OCI-LY3 (cell line): ENCODE data around the gene FKBP5.

Source experiments
- H2AFZ ChIP-seq: fragments of 200-600, 300-600 bp; shearing (Covaris generic); 2 replicates; pipeline ENCODE4 v1.6.0; 2014; ENCODE audit warnings: antibody characterized with exemption, low read depth, low read length
- H3K27ac ChIP-seq: fragments of 200-600, 300-600 bp; sonication (generic); 2 replicates; pipeline ENCODE4 v1.5.1; 2014; ENCODE audit warnings: mild to moderate bottlenecking, low read length, moderate library complexity, mixed read lengths
- H3K27me3 ChIP-seq: fragments of 200-600, 300-600 bp; sonication (generic); 2 replicates; pipeline ENCODE4 v1.6.1; 2014; ENCODE audit warnings: low read depth, low read length, mixed read lengths
- H3K36me3 ChIP-seq: fragments of 200-600, 300-600 bp; sonication (generic); replicated peaks from 2 replicates; pipeline ENCODE3; 2014; ENCODE audit warnings: low read depth, low read length, mixed read lengths
- H3K4me1 ChIP-seq: fragments of 300-600, 200-600 bp; sonication (generic); 2 replicates; pipeline ENCODE4 v1.6.1; 2014; ENCODE audit warnings: low read length, mixed read lengths
- H3K4me2 ChIP-seq: fragments of 200-600, 300-600 bp; sonication (generic); 2 replicates; pipeline ENCODE4 v1.6.1; 2014; ENCODE audit warnings: low read length, mixed read lengths
- H3K4me3 ChIP-seq: fragments of 300-600, 200-600 bp; sonication (generic); 2 replicates; pipeline ENCODE4 v1.5.1; 2014; ENCODE audit warnings: antibody characterized with exemption, mild to moderate bottlenecking, low read length, moderate library complexity
- H3K79me2 ChIP-seq: fragments of 300-600, 200-600 bp; shearing (Covaris generic); 2 replicates; pipeline ENCODE4 v1.6.1; 2014; ENCODE audit warnings: mild to moderate bottlenecking, low read length, mixed read lengths
- H3K9ac ChIP-seq: fragments of 300-600, 200-600 bp; shearing (Covaris generic); 2 replicates; pipeline ENCODE4 v1.6.0; 2014; ENCODE audit warnings: mild to moderate bottlenecking, low read length, moderate library complexity
- H3K9me3 ChIP-seq: fragments of 200-600, 300-600 bp; shearing (Covaris generic); 2 replicates; pipeline ENCODE4 v1.6.1; 2014; ENCODE audit warnings: low read length, mixed read lengths; ENCODE audit not compliant: insufficient read depth
- H4K20me1 ChIP-seq: fragments of 200-600, 300-600 bp; sonication (generic); 2 replicates; pipeline ENCODE4 v1.6.1; 2016; ENCODE audit warnings: low read length, mixed read lengths; ENCODE audit not compliant: insufficient read depth
- CTCF ChIP-seq: fragments of 200-600, 300-600 bp; sonication (generic); IDR thresholded peaks from 2 replicates; pipeline ENCODE4 v1.5.1; 2014; ENCODE audit warnings: antibody characterized with exemption, low read length, low read depth
- EZH2phosphoT487 ChIP-seq: fragments of 200-600 bp; shearing (Covaris generic); IDR thresholded peaks from 2 replicates; pipeline ENCODE4 v1.6.1; 2018; ENCODE audit warnings: antibody characterized with exemption, mixed run types, low read depth

FKBP5 gene

GRCh38 chr6:35620706-35621105, 68.0 kb downstream of the FKBP5 start:
- H2AFZ ChIP-seq, result no peak overlapping the region
- no peaks in the 10 kb centered on the region for H3K4me1 ChIP-seq
- H3K9me3 ChIP-seq, result no peaks in the 10 kb centered on the region
- H3K27ac ChIP-seq, result no peak overlapping the region
- peaks cover 3% of the 10 kb centered on the region; the same call in 1 of the 2 replicates for H3K79me2 ChIP-seq
- no peaks in the 10 kb centered on the region for H4K20me1 ChIP-seq
- H3K27me3 ChIP-seq, result no peaks in the 10 kb centered on the region
- H3K4me3 ChIP-seq, result no peak overlapping the region
- no peak overlapping the region for H3K4me2 ChIP-seq
- no peak for TF ChIP-seq CTCF
- no peak for TF ChIP-seq EZH2phosphoT487
- H3K36me3 ChIP-seq, result peaks cover 45% of the 10 kb centered on the region
- H3K9ac ChIP-seq, result no peak overlapping the region

GRCh38 chr6:35613762-35614161, 75.0 kb downstream of the FKBP5 start:
- no peaks in the 10 kb centered on the region for H4K20me1 ChIP-seq
- H3K9me3 ChIP-seq, result no peaks in the 10 kb centered on the region
- H3K79me2 ChIP-seq, result no peaks in the 10 kb centered on the region
- H3K4me1 ChIP-seq, result no peaks in the 10 kb centered on the region
- H3K4me3 ChIP-seq, result no peak overlapping the region
- H3K27ac ChIP-seq, result no peak overlapping the region
- no peak overlapping the region for H2AFZ ChIP-seq
- no peaks in the 10 kb centered on the region for H3K27me3 ChIP-seq
- H3K4me2 ChIP-seq, result no peak overlapping the region
- TF ChIP-seq EZH2phosphoT487 (no peak), CTCF (no peak)
- no peak overlapping the region for H3K9ac ChIP-seq
- peaks cover 52% of the 10 kb centered on the region for H3K36me3 ChIP-seq

GRCh38 chr6:35611240-35611639, 77.5 kb downstream of the FKBP5 start:
- H3K4me3 ChIP-seq, result no peak overlapping the region
- no peak overlapping the region for H2AFZ ChIP-seq
- TF ChIP-seq CTCF, result no peak
- no peak for TF ChIP-seq EZH2phosphoT487
- H3K36me3 ChIP-seq, result peaks cover 54% of the 10 kb centered on the region
- H3K79me2 ChIP-seq, result no peaks in the 10 kb centered on the region
- no peaks in the 10 kb centered on the region for H4K20me1 ChIP-seq
- no peak overlapping the region for H3K9ac ChIP-seq
- H3K4me2 ChIP-seq, result no peak overlapping the region
- no peaks in the 10 kb centered on the region for H3K9me3 ChIP-seq
- no peak overlapping the region for H3K27ac ChIP-seq
- H3K27me3 ChIP-seq, result no peaks in the 10 kb centered on the region
- H3K4me1 ChIP-seq, result no peaks in the 10 kb centered on the region

GRCh38 chr6:35610830-35611229, 77.9 kb downstream of the FKBP5 start:
- H3K4me2 ChIP-seq, result no peak overlapping the region
- no peaks in the 10 kb centered on the region for H3K79me2 ChIP-seq
- H3K9me3 ChIP-seq, result no peaks in the 10 kb centered on the region
- peaks cover 53% of the 10 kb centered on the region for H3K36me3 ChIP-seq
- no peak overlapping the region for H3K4me3 ChIP-seq
- TF ChIP-seq CTCF (no peak), EZH2phosphoT487 (no peak)
- no peak overlapping the region for H2AFZ ChIP-seq
- H3K9ac ChIP-seq, result no peak overlapping the region
- no peaks in the 10 kb centered on the region for H3K27me3 ChIP-seq
- H4K20me1 ChIP-seq, result no peaks in the 10 kb centered on the region
- H3K27ac ChIP-seq, result no peak overlapping the region
- H3K4me1 ChIP-seq, result no peaks in the 10 kb centered on the region
